ENCODE data around the gene TGFA. TPM values are rescaled to one million over a fixed set of nuclear protein-coding genes. Genes with fewer than 3 reads are reported as not detected.
A peak's percentile ranks its signal among the peaks of the same experiment; 100 is the strongest.

TGFA gene
- total RNA-seq, 2 experiments from 2014 or later: not detected

- ChIA-PET CTCF (ENCODE audit: unreplicated experiment) (no interaction called here), POLR2A (interaction anchor here (0.7 kb wide), 1 partner anchor 151 kb away, joined by 3 read pairs; no protein-coding TSS in a partner anchor)
- TF ChIP-seq EZH2phosphoT487 (IDR thresholded peaks at IDR 0.05; ENCODE audit: borderline replicate concordance, low read depth, low read length) (no peak), CTCF (conservative IDR thresholded peaks at IDR 0.05; ENCODE audit: low read length) (0 out of 2 replicates have a peak, but pooled peaks have one; percentile 15)
- no peak overlapping the region for H3K4me2 ChIP-seq (ENCODE audit: low read length)
- no peaks in the 10 kb centered on the region; the same call in 1 of the 2 replicates for H4K20me1 ChIP-seq (ENCODE audit: insufficient read depth, low read length)
- intact Hi-C loops (cut with micrococcal nuclease; ENCODE audit: unreplicated experiment): no loop called here
- H3K4me1 ChIP-seq (ENCODE audit: insufficient read depth, low read length, poor library complexity, severe bottlenecking): no peaks in the 10 kb centered on the region
- H3K9me3 ChIP-seq (ENCODE audit: low read length): no peaks in the 10 kb centered on the region
- H3K36me3 ChIP-seq (ENCODE audit: insufficient read depth, low read length): no peaks in the 10 kb centered on the region
- no peak for DNase-seq (ENCODE audit: low spot score)
- no peaks in the 10 kb centered on the region for H3K79me2 ChIP-seq (ENCODE audit: insufficient read depth, low read depth, low read length)
- no peak overlapping the region for H2AFZ ChIP-seq (ENCODE audit: low read length)
- H3K27ac ChIP-seq (ENCODE audit: low read depth, low read length, poor library complexity, severe bottlenecking): no peak overlapping the region
- H3K4me3 ChIP-seq (ENCODE audit: low read depth, low read length, poor library complexity, severe bottlenecking): no peak overlapping the region
- H3K9me2 ChIP-seq (ENCODE audit: insufficient read depth, low read length): no peaks in the 10 kb centered on the region
- BruUV-seq (replicated peaks): no TSS peak
Measured at GRCh38 chr2:70460333-70460732, 93.3 kb downstream of the TGFA start.

GRCh38 chr2:70458661-70459060, 95.0 kb downstream of the TGFA start:
- Histone ChIP-seq H3K79me2 (ENCODE audit: insufficient read depth, low read depth, low read length) (no peaks in the 10 kb centered on the region), H3K36me3 (ENCODE audit: insufficient read depth, low read length) (no peaks in the 10 kb centered on the region), H3K4me3 (ENCODE audit: low read depth, low read length, poor library complexity, severe bottlenecking) (no peak overlapping the region), H2AFZ (ENCODE audit: low read length) (no peak overlapping the region), H3K9me2 (ENCODE audit: insufficient read depth, low read length) (no peaks in the 10 kb centered on the region), H4K20me1 (ENCODE audit: insufficient read depth, low read length) (no peaks in the 10 kb centered on the region; the same call in 1 of the 2 replicates), H3K4me1 (ENCODE audit: insufficient read depth, low read length, poor library complexity, severe bottlenecking) (no peaks in the 10 kb centered on the region), H3K4me2 (ENCODE audit: low read length) (no peak overlapping the region), H3K27ac (ENCODE audit: low read depth, low read length, poor library complexity, severe bottlenecking) (no peak overlapping the region), H3K9me3 (ENCODE audit: low read length) (no peaks in the 10 kb centered on the region)
- intact Hi-C loops (cut with micrococcal nuclease; ENCODE audit: unreplicated experiment): no loop called here
- BruUV-seq (replicated peaks): no TSS peak
- CTCF ChIA-PET (ENCODE audit: unreplicated experiment): no interaction called here
- no peak for DNase-seq (ENCODE audit: low spot score)
- TF ChIP-seq EZH2phosphoT487 (IDR thresholded peaks at IDR 0.05; ENCODE audit: borderline replicate concordance, low read depth, low read length) (no peak), CTCF (conservative IDR thresholded peaks at IDR 0.05; ENCODE audit: low read length) (no peak)
- POLR2A ChIA-PET: no interaction called here

- Histone ChIP-seq H2AFZ (ENCODE audit: low read length) (no peak overlapping the region), H3K4me2 (ENCODE audit: low read length) (no peak overlapping the region), H3K4me1 (ENCODE audit: insufficient read depth, low read length, poor library complexity, severe bottlenecking) (no peaks in the 10 kb centered on the region), H3K36me3 (ENCODE audit: insufficient read depth, low read length) (no peaks in the 10 kb centered on the region), H3K9me2 (ENCODE audit: insufficient read depth, low read length) (no peaks in the 10 kb centered on the region), H3K9me3 (ENCODE audit: low read length) (no peaks in the 10 kb centered on the region), H4K20me1 (ENCODE audit: insufficient read depth, low read length) (no peaks in the 10 kb centered on the region; the same call in 1 of the 2 replicates), H3K4me3 (ENCODE audit: low read depth, low read length, poor library complexity, severe bottlenecking) (no peak overlapping the region), H3K27ac (ENCODE audit: low read depth, low read length, poor library complexity, severe bottlenecking) (no peak overlapping the region), H3K79me2 (ENCODE audit: insufficient read depth, low read depth, low read length) (no peaks in the 10 kb centered on the region)
- intact Hi-C loops (cut with micrococcal nuclease; ENCODE audit: unreplicated experiment): no loop called here
- DNase-seq (ENCODE audit: low spot score): no peak
- no peak for TF ChIP-seq EZH2phosphoT487 (IDR thresholded peaks at IDR 0.05; ENCODE audit: borderline replicate concordance, low read depth, low read length)
- TF ChIP-seq CTCF (conservative IDR thresholded peaks at IDR 0.05; ENCODE audit: low read length): no peak
- BruUV-seq (replicated peaks): no TSS peak
- ChIA-PET CTCF (ENCODE audit: unreplicated experiment) (no interaction called here), POLR2A (interaction anchor here (0.7 kb wide), 1 partner anchor 38 kb away, joined by 5 read pairs; no protein-coding TSS in a partner anchor)
Measured at GRCh38 chr2:70456585-70457495, 96.8 kb downstream of the TGFA start.
